Measurements from ENCODE around the gene SNX15. TPM values are rescaled to one million over a fixed set of nuclear protein-coding genes. Genes with fewer than 3 reads are reported as not detected.
"Not testable (repeated sequence)": the region's sequence is repeated elsewhere in the genome, so short reads cannot be mapped to it uniquely, and the experiment has no call there.

The SNX15 gene
- total RNA-seq, 1 donor from 2014 or later, result 22.4 TPM

- no peak overlapping the region for H3K4me3 Mint-ChIP-seq (ENCODE audit: low read depth)
- peaks cover 12% of the 10 kb centered on the region for H3K4me1 Mint-ChIP-seq (ENCODE audit: low read depth)
- intact Hi-C loops (cut with micrococcal nuclease), result no loop called here
- H3K9me3 Mint-ChIP-seq, result no peaks in the 10 kb centered on the region
- DNase-seq (ENCODE audit: low spot score), result no peak
- no peaks in the 10 kb centered on the region for H3K36me3 Mint-ChIP-seq (ENCODE audit: low read depth)
- H3K27ac Mint-ChIP-seq, result no peak overlapping the region
- no peaks in the 10 kb centered on the region for H3K27me3 Mint-ChIP-seq (ENCODE audit: low read depth)
Measured at GRCh38 chr11:65002706-65003105, 24.5 kb upstream of the SNX15 start.

- Mint-ChIP-seq H3K4me1 (ENCODE audit: low read depth) (peaks cover 9% of the 10 kb centered on the region), H3K27ac (no peak overlapping the region), H3K4me3 (ENCODE audit: low read depth) (no peak overlapping the region), H3K27me3 (ENCODE audit: low read depth) (no peaks in the 10 kb centered on the region), H3K36me3 (ENCODE audit: low read depth) (no peaks in the 10 kb centered on the region), H3K9me3 (no peaks in the 10 kb centered on the region)
- intact Hi-C loops (cut with micrococcal nuclease), result no loop called here
- DNase-seq (ENCODE audit: low spot score), result no peak
Measured at GRCh38 chr11:65003282-65003681, 24.0 kb upstream of the SNX15 start.

DNA sequence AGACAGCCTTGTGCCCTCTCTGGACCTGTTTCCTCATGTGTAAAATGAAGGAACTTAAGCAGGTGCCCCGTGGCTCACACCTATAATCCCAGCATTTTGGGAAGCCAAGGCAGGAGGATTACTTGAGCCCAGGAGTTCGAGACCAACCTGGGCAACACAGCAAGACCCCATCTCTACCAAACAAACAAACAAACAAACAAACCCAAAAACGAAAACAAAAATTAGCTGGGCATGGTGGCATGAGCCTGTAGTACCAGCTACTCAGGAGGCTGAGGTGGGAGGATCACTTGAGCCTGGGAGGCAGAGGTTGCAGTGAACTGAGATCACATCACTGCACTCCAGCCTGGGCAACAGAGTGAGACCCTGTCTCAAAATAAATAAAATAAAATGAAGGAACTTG lies 23.3 kb upstream of the SNX15 start:
- not testable (repeated sequence) for H3K36me3 Mint-ChIP-seq (ENCODE audit: low read depth)

DNA sequence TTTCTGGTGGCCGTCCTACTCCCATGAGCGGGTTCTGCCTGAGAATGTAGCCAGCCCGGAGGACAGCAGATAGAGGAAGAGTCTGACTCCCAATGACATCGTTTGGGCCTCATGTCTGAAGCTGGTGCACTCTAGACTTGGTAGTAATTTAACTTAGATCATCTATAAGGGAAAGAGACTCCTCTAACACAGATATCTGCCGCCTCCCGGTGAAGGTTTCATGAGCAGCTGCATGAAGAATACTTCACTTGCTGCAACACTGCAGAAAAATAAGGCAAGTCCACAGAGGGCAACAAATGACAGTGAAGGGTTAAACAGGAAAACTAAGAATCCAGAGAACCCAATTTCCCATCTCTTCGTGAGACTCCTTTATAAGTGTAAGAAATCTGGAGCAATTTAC lies 19.2 kb upstream of the SNX15 start:
- no peaks in the 10 kb centered on the region for H3K9me3 Mint-ChIP-seq
- H3K4me3 Mint-ChIP-seq (ENCODE audit: low read depth), result no peak overlapping the region
- DNase-seq (ENCODE audit: low spot score), result no peak
- intact Hi-C loops (cut with micrococcal nuclease), result no loop called here
- peaks cover 3% of the 10 kb centered on the region for H3K4me1 Mint-ChIP-seq (ENCODE audit: low read depth)
- no peaks in the 10 kb centered on the region for H3K27me3 Mint-ChIP-seq (ENCODE audit: low read depth)
- H3K27ac Mint-ChIP-seq, result no peak overlapping the region
- no peaks in the 10 kb centered on the region for H3K36me3 Mint-ChIP-seq (ENCODE audit: low read depth)

More for the DNA sequence above, 23.3 kb upstream of the SNX15 start:
- H3K27ac Mint-ChIP-seq; intact Hi-C loops (cut with micrococcal nuclease); DNase-seq (ENCODE audit: low spot score); H3K27me3 Mint-ChIP-seq (ENCODE audit: low read depth); H3K4me3 Mint-ChIP-seq (ENCODE audit: low read depth); H3K9me3 Mint-ChIP-seq; H3K4me1 Mint-ChIP-seq (ENCODE audit: low read depth): not testable (repeated sequence)

DNA sequence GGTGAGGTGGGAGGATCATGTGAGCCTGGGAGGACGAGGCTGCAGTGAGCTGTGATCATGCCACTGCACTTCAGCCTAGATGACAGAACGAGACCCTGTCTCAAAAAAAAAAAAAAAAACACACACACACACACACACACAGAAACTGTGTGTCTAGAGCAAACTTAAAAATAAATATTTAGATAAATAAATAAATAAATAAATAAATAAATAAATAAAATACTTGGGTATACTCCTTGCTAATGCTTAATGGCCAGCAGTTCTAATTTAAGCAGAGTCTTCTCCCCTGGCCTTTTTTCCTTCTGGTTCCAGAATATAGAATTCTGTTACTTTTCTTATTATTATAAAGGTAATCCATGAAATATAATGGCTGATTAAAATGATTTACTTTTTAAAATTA lies 18.4 kb upstream of the SNX15 start:
- Mint-ChIP-seq H3K4me3 (ENCODE audit: low read depth) (no peak overlapping the region), H3K27me3 (ENCODE audit: low read depth) (no peaks in the 10 kb centered on the region), H3K27ac (no peak overlapping the region), H3K4me1 (ENCODE audit: low read depth) (peaks cover 7% of the 10 kb centered on the region), H3K36me3 (ENCODE audit: low read depth) (no peaks in the 10 kb centered on the region), H3K9me3 (no peaks in the 10 kb centered on the region)
- intact Hi-C loops (cut with micrococcal nuclease), result no loop called here
- no peak for DNase-seq (ENCODE audit: low spot score)

DNA sequence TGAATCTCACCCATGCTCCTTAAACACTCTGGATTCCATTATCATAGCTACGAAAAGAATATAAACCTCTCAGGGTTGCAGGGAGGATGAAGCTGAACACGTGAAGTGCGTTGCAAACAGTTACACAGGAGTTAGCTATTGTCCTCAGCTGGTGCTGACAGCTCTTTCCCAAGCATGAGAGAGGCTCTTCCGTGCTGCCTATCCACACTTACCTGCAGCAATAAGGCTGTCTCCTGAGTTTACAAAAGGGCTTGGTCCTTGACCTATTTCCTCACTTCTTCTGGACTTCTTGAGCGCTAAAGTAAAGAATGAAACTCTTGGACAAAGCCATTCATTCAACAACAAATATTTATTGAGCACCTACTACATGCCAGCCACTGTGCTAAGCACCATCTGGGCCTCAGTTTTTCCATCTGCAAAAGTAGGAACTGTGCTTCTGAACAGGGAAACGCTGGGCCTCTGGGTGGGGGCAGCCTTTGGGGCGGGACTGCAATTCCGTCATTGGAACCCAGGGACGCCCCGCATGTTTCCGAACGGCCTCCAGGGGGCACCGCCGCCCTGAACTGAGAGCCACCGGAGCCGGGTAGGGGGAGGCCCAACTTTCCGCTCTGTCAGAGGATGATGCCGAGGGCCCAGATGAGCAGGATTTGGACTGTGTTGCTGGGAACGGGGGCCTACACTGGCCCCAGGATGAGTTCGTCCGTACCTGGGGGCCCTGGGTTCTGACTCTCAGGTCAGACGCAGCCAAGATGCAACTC lies 13.9 kb upstream of the SNX15 start:
- Mint-ChIP-seq H3K27ac (peak overlapping the region; percentile 99), H3K4me1 (ENCODE audit: low read depth) (peaks cover 18% of the 10 kb centered on the region), H3K9me3 (no peaks in the 10 kb centered on the region), H3K4me3 (ENCODE audit: low read depth) (peak overlapping the region; percentile 88), H3K36me3 (ENCODE audit: low read depth) (peaks cover 22% of the 10 kb centered on the region), H3K27me3 (ENCODE audit: low read depth) (no peaks in the 10 kb centered on the region)
- intact Hi-C loops (cut with micrococcal nuclease), result loop anchor here (1.0 to 5.0 kb wide), 4 partner anchors 69 to 166 kb away; partner anchors contain the start of genes CDCA5, VPS51, ZFPL1 and ZNHIT2
- peak; percentile 90 for DNase-seq (ENCODE audit: low spot score)

DNA sequence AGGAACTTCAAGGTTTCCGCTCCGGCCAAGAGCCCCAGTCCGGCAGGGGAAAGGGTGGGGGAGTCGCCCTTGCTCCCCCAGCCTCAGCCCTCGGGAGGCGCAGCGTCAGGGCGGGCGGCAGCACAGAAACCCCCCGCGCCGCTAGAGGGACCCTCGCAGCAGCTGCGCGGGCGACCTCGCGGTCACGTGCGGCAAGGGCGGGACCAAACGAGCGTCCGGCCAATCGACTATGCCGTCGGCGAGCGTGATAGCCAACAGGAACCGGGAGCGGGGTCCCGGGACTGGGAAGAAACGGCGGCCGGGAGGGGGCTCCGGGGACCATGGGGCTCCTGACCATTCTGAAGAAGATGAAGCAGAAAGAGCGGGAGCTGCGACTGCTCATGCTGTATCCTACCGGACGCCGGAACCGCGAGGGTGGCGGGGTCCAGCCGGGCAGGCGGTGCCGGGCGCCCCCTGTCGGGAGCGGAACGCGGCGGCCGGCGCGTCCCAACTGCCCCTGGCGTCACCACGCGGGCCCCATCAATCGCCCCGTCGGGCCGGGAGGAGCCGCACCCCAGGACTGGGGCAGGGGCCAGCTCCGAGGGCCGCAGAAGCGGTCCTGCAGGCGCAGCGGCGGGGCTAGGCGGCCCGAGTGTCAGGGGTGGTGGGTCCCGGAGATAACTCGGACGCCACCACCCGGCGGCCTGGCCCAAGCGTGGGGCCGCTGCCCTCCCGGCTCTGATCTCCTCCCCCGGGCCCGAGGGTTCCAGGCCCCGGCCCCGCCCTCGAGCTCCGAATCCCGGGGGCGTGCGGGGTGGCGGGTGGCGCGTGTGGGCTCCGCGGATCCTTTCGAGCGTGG lies 13.1 kb upstream of the SNX15 start, which contains the start of gene ARL2:
TSS of gene ARL2 (plus strand) at position 273 of the 838 bp plus-strand sequence. CDS start at position 321, 48 bp downstream.
- peak; percentile 83 for DNase-seq (ENCODE audit: low spot score)
- Mint-ChIP-seq H3K36me3 (ENCODE audit: low read depth) (peaks cover 24% of the 10 kb centered on the region), H3K27me3 (ENCODE audit: low read depth) (no peaks in the 10 kb centered on the region)

DNA sequence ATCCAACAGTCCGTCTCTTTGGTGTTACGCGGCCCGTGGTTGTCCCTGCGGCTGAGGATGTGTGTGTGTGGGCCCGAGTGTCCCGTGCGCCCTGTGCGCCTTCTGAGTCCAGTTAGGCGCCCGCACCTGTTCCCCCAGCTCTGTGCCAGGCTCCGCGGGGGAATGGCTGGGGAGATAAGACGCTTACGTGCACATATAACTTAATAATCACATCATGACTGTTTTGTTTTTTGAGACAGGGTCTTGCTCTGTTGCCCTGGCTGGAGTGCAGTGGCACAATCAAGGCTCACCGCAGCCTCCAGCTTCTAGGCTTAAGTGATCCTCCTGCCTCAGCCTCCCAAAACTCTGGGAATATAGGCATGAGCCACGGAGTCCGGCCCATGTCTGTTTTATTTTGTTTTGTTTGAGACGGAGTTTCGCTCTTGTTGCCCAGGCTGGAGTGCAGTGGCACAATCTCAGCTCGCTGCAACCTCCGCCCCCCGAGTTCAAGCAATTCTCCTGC lies 12.5 kb upstream of the SNX15 start:
- intact Hi-C loops (cut with micrococcal nuclease), result loop anchor here (1.0 to 5.0 kb wide), 4 partner anchors 13 to 98 kb away; partner anchors contain the start of genes ATG2A, CDCA5, PPP2R5B and SNX15
- Mint-ChIP-seq H3K9me3 (no peaks in the 10 kb centered on the region), H3K36me3 (ENCODE audit: low read depth) (peaks cover 24% of the 10 kb centered on the region), H3K27ac (peak overlapping the region; percentile 93), H3K27me3 (ENCODE audit: low read depth) (no peaks in the 10 kb centered on the region), H3K4me1 (ENCODE audit: low read depth) (peaks cover 18% of the 10 kb centered on the region), H3K4me3 (ENCODE audit: low read depth) (peak overlapping the region; percentile 89)
- DNase-seq (ENCODE audit: low spot score), result no peak

More for the DNA sequence above, 13.1 kb upstream of the SNX15 start, which contains the start of gene ARL2:
- Mint-ChIP-seq H3K9me3 (no peaks in the 10 kb centered on the region), H3K4me1 (ENCODE audit: low read depth) (peaks cover 18% of the 10 kb centered on the region), H3K27ac (peak within 1 kb of the TSS; percentile 99), H3K4me3 (ENCODE audit: low read depth) (peak within 1 kb of the TSS; percentile 89)
- intact Hi-C loops (cut with micrococcal nuclease), result loop anchor here (1.0 to 5.0 kb wide), 7 partner anchors 13 to 167 kb away; partner anchors contain the start of genes ATG2A, CDCA5, PPP2R5B and SNX15

GRCh38 chr11:65016705-65017104 lies 10.5 kb upstream of the SNX15 start:
- Mint-ChIP-seq H3K9me3 (no peaks in the 10 kb centered on the region), H3K36me3 (ENCODE audit: low read depth) (peaks cover 27% of the 10 kb centered on the region), H3K27me3 (ENCODE audit: low read depth) (no peaks in the 10 kb centered on the region), H3K4me3 (ENCODE audit: low read depth) (no peak overlapping the region), H3K4me1 (ENCODE audit: low read depth) (peaks cover 18% of the 10 kb centered on the region), H3K27ac (peak overlapping the region; percentile 15)
- no peak for DNase-seq (ENCODE audit: low spot score)
- intact Hi-C loops (cut with micrococcal nuclease), result no loop called here

DNA sequence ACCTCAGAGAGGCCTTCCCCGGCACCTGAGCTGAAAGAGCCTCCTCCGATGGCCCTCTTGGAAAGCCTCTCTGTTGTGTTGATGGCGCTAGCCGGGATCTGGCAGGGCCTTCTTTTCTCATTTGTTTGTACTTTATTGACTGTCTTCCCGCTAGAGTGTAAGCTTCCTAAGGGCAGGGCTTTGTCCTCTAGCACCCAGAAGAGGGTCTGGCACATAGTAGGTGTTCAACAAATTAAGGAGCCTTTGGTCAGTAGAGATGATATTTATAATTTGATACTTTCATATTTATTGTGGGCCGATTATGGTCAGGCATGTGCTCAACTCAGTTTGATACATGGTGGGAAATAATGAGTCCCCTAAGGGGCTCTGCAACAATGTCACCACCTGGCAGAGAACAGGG lies 9.3 kb upstream of the SNX15 start:
- H3K27ac Mint-ChIP-seq, result no peak overlapping the region
- peaks cover 27% of the 10 kb centered on the region for H3K36me3 Mint-ChIP-seq (ENCODE audit: low read depth)
- H3K27me3 Mint-ChIP-seq (ENCODE audit: low read depth), result no peaks in the 10 kb centered on the region
- H3K4me1 Mint-ChIP-seq (ENCODE audit: low read depth), result peaks cover 16% of the 10 kb centered on the region
- H3K9me3 Mint-ChIP-seq, result no peaks in the 10 kb centered on the region
- intact Hi-C loops (cut with micrococcal nuclease), result no loop called here
- no peak for DNase-seq (ENCODE audit: low spot score)
- H3K4me3 Mint-ChIP-seq (ENCODE audit: low read depth), result no peak overlapping the region

DNA sequence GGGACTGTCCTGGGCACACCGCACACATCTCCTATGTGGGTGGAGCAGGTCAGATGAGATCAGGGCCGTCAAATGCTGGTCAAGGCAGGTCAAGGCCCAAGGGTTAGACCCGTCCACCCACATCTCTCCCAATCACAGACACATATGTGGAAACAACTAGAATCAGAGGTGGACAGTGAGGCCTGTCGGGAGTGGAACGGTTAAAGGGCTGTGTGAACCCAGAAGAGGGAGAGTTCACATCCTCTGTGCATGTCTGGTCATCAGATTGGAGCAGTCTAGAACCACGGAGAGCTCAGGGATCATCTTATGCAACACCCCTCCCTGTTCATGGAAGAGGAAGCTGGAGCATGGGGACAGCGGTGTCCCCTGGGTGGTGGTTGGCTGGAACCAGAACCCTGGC lies 7.4 kb upstream of the SNX15 start:
- H3K36me3 Mint-ChIP-seq (ENCODE audit: low read depth), result peaks cover 27% of the 10 kb centered on the region
- H3K9me3 Mint-ChIP-seq, result no peaks in the 10 kb centered on the region
- H3K4me3 Mint-ChIP-seq (ENCODE audit: low read depth), result no peak overlapping the region
- H3K27me3 Mint-ChIP-seq (ENCODE audit: low read depth), result no peaks in the 10 kb centered on the region
- peaks cover 11% of the 10 kb centered on the region for H3K4me1 Mint-ChIP-seq (ENCODE audit: low read depth)
- DNase-seq (ENCODE audit: low spot score), result no peak
- no peak overlapping the region for H3K27ac Mint-ChIP-seq
- intact Hi-C loops (cut with micrococcal nuclease), result no loop called here

DNA sequence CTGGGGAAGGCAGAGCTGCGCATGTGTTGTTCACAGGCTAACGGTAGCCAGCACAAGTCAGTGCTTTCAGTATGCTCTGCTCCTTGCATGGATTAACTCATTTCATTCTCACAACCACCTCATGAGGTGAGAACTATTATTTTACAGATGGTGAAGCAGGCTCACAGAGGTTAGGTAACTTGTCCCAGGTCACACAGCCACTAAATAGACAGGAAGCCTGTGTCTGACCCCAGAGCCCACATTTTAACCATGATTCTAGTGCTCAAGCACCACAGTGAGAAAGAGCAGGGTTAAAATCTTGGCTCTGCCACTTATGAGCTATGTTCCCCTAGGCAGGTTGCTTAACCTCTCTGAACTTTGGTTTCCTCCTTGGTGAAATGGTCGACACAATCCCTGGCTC lies 6.2 kb upstream of the SNX15 start:
- Mint-ChIP-seq H3K27me3 (ENCODE audit: low read depth) (peaks cover 1% of the 10 kb centered on the region), H3K4me3 (ENCODE audit: low read depth) (no peak overlapping the region), H3K36me3 (ENCODE audit: low read depth) (peaks cover 26% of the 10 kb centered on the region), H3K9me3 (no peaks in the 10 kb centered on the region), H3K27ac (no peak overlapping the region), H3K4me1 (ENCODE audit: low read depth) (peaks cover 8% of the 10 kb centered on the region)
- DNase-seq (ENCODE audit: low spot score), result no peak
- intact Hi-C loops (cut with micrococcal nuclease), result no loop called here
